ENCODE data around the gene HPGD.

DNA sequence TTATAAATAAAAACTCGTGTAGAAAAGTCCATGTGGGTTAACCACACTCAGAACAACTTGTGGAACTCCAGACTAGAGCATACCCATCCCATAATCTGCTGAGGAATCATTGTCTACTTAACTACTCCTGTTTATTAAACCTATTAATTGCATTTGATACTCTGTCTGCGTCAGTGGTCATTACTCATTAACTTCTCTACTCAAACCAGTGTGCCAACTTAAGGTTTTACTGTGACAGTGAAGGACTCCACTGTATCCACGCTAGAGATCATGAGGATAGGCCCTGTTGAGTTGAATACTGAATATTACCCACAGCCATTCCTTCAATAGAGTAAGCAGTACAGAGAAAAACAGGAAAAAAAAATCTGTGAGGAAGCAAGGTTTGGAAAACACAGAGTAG lies 17.3 kb downstream of the HPGD start:
- no peak for TF ChIP-seq POLR2A (IDR thresholded peaks at IDR 0.05)
- TF ChIP-seq, protein P1, sequence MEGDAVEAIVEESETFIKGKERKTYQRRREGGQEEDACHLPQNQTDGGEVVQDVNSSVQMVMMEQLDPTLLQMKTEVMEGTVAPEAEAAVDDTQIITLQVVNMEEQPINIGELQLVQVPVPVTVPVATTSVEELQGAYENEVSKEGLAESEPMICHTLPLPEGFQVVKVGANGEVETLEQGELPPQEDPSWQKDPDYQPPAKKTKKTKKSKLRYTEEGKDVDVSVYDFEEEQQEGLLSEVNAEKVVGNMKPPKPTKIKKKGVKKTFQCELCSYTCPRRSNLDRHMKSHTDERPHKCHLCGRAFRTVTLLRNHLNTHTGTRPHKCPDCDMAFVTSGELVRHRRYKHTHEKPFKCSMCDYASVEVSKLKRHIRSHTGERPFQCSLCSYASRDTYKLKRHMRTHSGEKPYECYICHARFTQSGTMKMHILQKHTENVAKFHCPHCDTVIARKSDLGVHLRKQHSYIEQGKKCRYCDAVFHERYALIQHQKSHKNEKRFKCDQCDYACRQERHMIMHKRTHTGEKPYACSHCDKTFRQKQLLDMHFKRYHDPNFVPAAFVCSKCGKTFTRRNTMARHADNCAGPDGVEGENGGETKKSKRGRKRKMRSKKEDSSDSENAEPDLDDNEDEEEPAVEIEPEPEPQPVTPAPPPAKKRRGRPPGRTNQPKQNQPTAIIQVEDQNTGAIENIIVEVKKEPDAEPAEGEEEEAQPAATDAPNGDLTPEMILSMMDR (IDR thresholded peaks at IDR 0.05): no peak
